GM23338 (cell line): ENCODE results near the gene CTU1. TPM values are rescaled to one million over a fixed set of nuclear protein-coding genes. Genes with fewer than 3 reads are reported as not detected.
A peak's percentile ranks its signal among the peaks of the same experiment; 100 is the strongest.

Source experiments
- ATAC-seq: fragments of 200-7000 bp; cut with Tn5 transposase; 3 replicates; pipeline ENCODE4 v1.9.1; 2020
- DNase-seq: peaks from one replicate; pipeline ENCODE4 v3.0.0-alpha.2; 2015; ENCODE audit warnings: low spot score
- H2AFZ ChIP-seq: fragments of 200-600 bp; sonication (generic); 2 replicates; pipeline ENCODE4 v1.8.0; 2016; ENCODE audit warnings: antibody characterized with exemption, mild to moderate bottlenecking, moderate library complexity
- H3F3A ChIP-seq: fragments of 200-600 bp; sonication (generic); replicated peaks from 2 replicates; pipeline ENCODE4 v1.8.0; 2017; ENCODE audit warnings: antibody characterized with exemption, mixed run types, low read depth
- H3K27ac ChIP-seq: fragments of 200-600 bp; sonication (generic); 2 replicates; pipeline ENCODE4 v1.6.1; 2016; ENCODE audit warnings: low read depth
- H3K27me3 ChIP-seq: fragments of 200-600 bp; sonication (generic); 2 replicates; pipeline ENCODE4 v1.8.0; 2016; ENCODE audit warnings: mild to moderate bottlenecking, mixed run types, moderate library complexity; ENCODE audit not compliant: insufficient read depth
- H3K36me3 ChIP-seq: fragments of 200-600 bp; sonication (generic); 2 replicates; pipeline ENCODE4 v1.8.0; 2016; ENCODE audit warnings: mild to moderate bottlenecking; ENCODE audit not compliant: insufficient read depth
- H3K4me1 ChIP-seq: fragments of 200-600 bp; sonication (generic); 2 replicates; pipeline ENCODE4 v1.8.0; 2016; ENCODE audit warnings: mild to moderate bottlenecking, moderate library complexity; ENCODE audit not compliant: insufficient read depth
- H3K4me2 ChIP-seq: fragments of 200-600 bp; sonication (generic); 2 replicates; pipeline ENCODE4 v1.7.1; 2017; ENCODE audit warnings: mixed run types
- H3K4me3 ChIP-seq: fragments of 200-600 bp; sonication (generic); 2 replicates; pipeline ENCODE4 v1.6.1; 2016; ENCODE audit warnings: mixed run types
- H3K79me2 ChIP-seq: fragments of 200-600 bp; sonication (generic); replicated peaks from 2 replicates; pipeline ENCODE4 v1.8.0; 2017; ENCODE audit warnings: mild to moderate bottlenecking; ENCODE audit not compliant: insufficient read depth
- H3K9me2 ChIP-seq: fragments of 200-600 bp; sonication (generic); 2 replicates; pipeline ENCODE4 v1.8.0; 2017; ENCODE audit not compliant: insufficient read depth
- H4K20me1 ChIP-seq: fragments of 200-600 bp; sonication (generic); replicated peaks from 2 replicates; pipeline ENCODE4 v1.8.0; 2017; ENCODE audit warnings: mild to moderate bottlenecking; ENCODE audit not compliant: insufficient read depth
- H3K27ac Mint-ChIP-seq: 2 replicates; pipeline ENCODE4 v1.8.0; 2020; ENCODE audit warnings: inconsistent platforms, mild to moderate bottlenecking, moderate library complexity, mixed read lengths
- H3K27me3 Mint-ChIP-seq: 3 replicates; pipeline ENCODE4 v1.8.0; 2022; ENCODE audit warnings: low read depth, mild to moderate bottlenecking, moderate library complexity, mixed read lengths, inconsistent platforms; ENCODE audit not compliant: insufficient read depth, poor library complexity
- H3K36me3 Mint-ChIP-seq: 3 replicates; pipeline ENCODE4 v1.8.0; 2021; ENCODE audit warnings: low read depth, mild to moderate bottlenecking, inconsistent platforms, moderate library complexity, mixed read lengths
- H3K4me1 Mint-ChIP-seq: 3 replicates; pipeline ENCODE4 v1.8.0; 2020; ENCODE audit warnings: mild to moderate bottlenecking, inconsistent platforms, mixed read lengths
- H3K4me3 Mint-ChIP-seq: 3 replicates; pipeline ENCODE4 v1.8.0; 2021; ENCODE audit warnings: moderate library complexity, mild to moderate bottlenecking, inconsistent platforms, mixed read lengths
- H3K9me3 Mint-ChIP-seq: 3 replicates; pipeline ENCODE4 v1.8.0; 2020; ENCODE audit warnings: moderate library complexity, mild to moderate bottlenecking, inconsistent platforms, mixed read lengths
- CREB1 ChIP-seq: fragments of 250-450 bp; sonication (Bioruptor Pico); IDR thresholded peaks from 2 replicates; pipeline ENCODE4 v1.5.0; 2020; ENCODE audit warnings: low read depth, mild to moderate bottlenecking, moderate library complexity
- CTCF ChIP-seq, 2 experiments: fragments of 200-600 bp in 1 of 2; sonication (generic) in 1 of 2; conservative IDR thresholded peaks; 2 replicates each; pipeline versions ENCODE4 v1.5.1 to v1.6.1; 2016 to 2017; ENCODE audit warnings: antibody characterized with exemption in 2 of 2, low read depth in 2 of 2, mild to moderate bottlenecking in 2 of 2, moderate library complexity in 1 of 2
- ETS1 ChIP-seq: IDR thresholded peaks from 2 replicates; pipeline ENCODE4 v1.6.1; 2016; ENCODE audit warnings: antibody characterized with exemption
- EZH2 ChIP-seq: fragments of 200-600 bp; sonication (generic); IDR thresholded peaks from one replicate; pipeline ENCODE4 v1.8.0; 2017; ENCODE audit warnings: antibody characterized with exemption, mild to moderate bottlenecking, low read depth; ENCODE audit not compliant: unreplicated experiment
- EZH2phosphoT487 ChIP-seq: fragments of 200-600 bp; sonication (generic); IDR thresholded peaks from one replicate; pipeline ENCODE4 v1.8.1; 2018; ENCODE audit warnings: antibody characterized with exemption; ENCODE audit not compliant: unreplicated experiment
- NANOG ChIP-seq: IDR thresholded peaks from 2 replicates; pipeline ENCODE4 v1.6.1; 2016; ENCODE audit warnings: antibody characterized with exemption, borderline replicate concordance
- POLR2AphosphoS5 ChIP-seq: IDR thresholded peaks from 2 replicates; pipeline ENCODE4 v1.6.1; 2016; ENCODE audit warnings: antibody characterized with exemption, low read depth
- REST ChIP-seq: IDR thresholded peaks from one replicate; pipeline ENCODE4 v1.6.1; 2018; ENCODE audit warnings: antibody characterized with exemption; ENCODE audit not compliant: unreplicated experiment
- STAT1 ChIP-seq: IDR thresholded peaks from one replicate; pipeline ENCODE4 v1.6.1; 2016; ENCODE audit warnings: antibody characterized with exemption; ENCODE audit not compliant: unreplicated experiment
- ZNF114 ChIP-seq: fragments of 250-450 bp; sonication (Bioruptor Pico); IDR thresholded peaks from 2 replicates; pipeline ENCODE4 v1.5.0; 2020; ENCODE audit warnings: mild to moderate bottlenecking, moderate library complexity
- ZNF331 ChIP-seq: fragments of 250-450 bp; sonication (Bioruptor Pico); IDR thresholded peaks from 2 replicates; pipeline ENCODE4 v1.5.0; 2020; ENCODE audit warnings: low read depth, mild to moderate bottlenecking, moderate library complexity
- ZNF462 ChIP-seq: fragments of 250-450 bp; sonication (Bioruptor Pico); IDR thresholded peaks from 2 replicates; pipeline ENCODE4 v1.5.0; 2020; ENCODE audit warnings: mild to moderate bottlenecking, moderate library complexity
- polyA plus RNA-seq: library from polyadenylated mRNA; unstranded; fragments of >200 nt; fragmentation: Nextera tagmentation; extraction: Ambion mirVana; gene quantifications from 2 replicates; pipeline ENCODE4 v1.2.1, GENCODE V29; 2016
- total RNA-seq: library from RNA; depleted of rRNA; stranded (reverse); fragments of >200 nt; shearing (Covaris generic); gene quantifications from 2 replicates; pipeline ENCODE4 v1.2.3, GENCODE V29; 2014

The CTU1 gene
- total and polyA plus RNA-seq, 2 experiments from 2014 or later, result 3.7 to 18.8 TPM

GRCh38 chr19:51124729-51125128 lies 16.5 kb upstream of the CTU1 start, which contains the start of gene SIGLEC9:
SIGLEC9 (plus strand) TSS chr19:51124906; CDS start chr19:51124975, 69 bp downstream.
- H3K36me3 ChIP-seq, result no peaks in the 10 kb centered on the region
- no peak within 1 kb of the TSS for H3K4me2 ChIP-seq
- H3K27me3 ChIP-seq, result no peaks in the 10 kb centered on the region
- H2AFZ ChIP-seq, result 0 out of 2 replicates have a peak within 1 kb of the TSS, but pooled peaks have one; percentile 59
- H3K4me1 ChIP-seq, result no peaks in the 10 kb centered on the region
- Mint-ChIP-seq H3K27ac (no peak within 1 kb of the TSS), H3K36me3 (no peaks in the 10 kb centered on the region; the same call in 2 of the 3 replicates), H3K27me3 (peaks cover 21% of the 10 kb centered on the region), H3K4me1 (no peaks in the 10 kb centered on the region), H3K4me3 (no peak within 1 kb of the TSS), H3K9me3 (no peaks in the 10 kb centered on the region; the same call in 1 of the 3 replicates)
- DNase-seq, result no peak
- TF ChIP-seq CTCF (conservative IDR thresholded peaks at IDR 0.05; ENCODE audit: low read depth in 2 of 2) (no peak), EZH2 (no peak), REST (no peak), STAT1 (no peak), CREB1 (CRISPR knock-in tag) (no peak), ZNF331 (CRISPR knock-in tag) (no peak), NANOG (no peak), EZH2phosphoT487 (no peak), POLR2AphosphoS5 (no peak), ZNF114 (no peak), ETS1 (no peak), ZNF462 (no peak)
- no peaks in the 10 kb centered on the region for H3F3A ChIP-seq
- no peak for ATAC-seq
- H3K9me2 ChIP-seq, result no peaks in the 10 kb centered on the region
- H3K79me2 ChIP-seq, result no peaks in the 10 kb centered on the region
- H4K20me1 ChIP-seq, result no peaks in the 10 kb centered on the region
- H3K27ac ChIP-seq, result no peak within 1 kb of the TSS
- H3K4me3 ChIP-seq, result no peak within 1 kb of the TSS
